Endothelial cell of umbilical vein (primary cell): ENCODE data around the gene GBP4. TPM values are rescaled to one million over a fixed set of nuclear protein-coding genes. Genes with fewer than 3 reads are reported as not detected.
"Not testable (repeated sequence)": the region's sequence is repeated elsewhere in the genome, so short reads cannot be mapped to it uniquely, and the experiment has no call there.

Experiments used
- BruUV-seq: library from RNA; stranded (reverse); fragments of 400-500 nt; replicated peaks from 2 replicates; lab custom pipeline; 2021; lab: Mats Ljungman, UMichigan
- CTCF ChIA-PET: fragments of 300-600, 350-600 bp; sonication (Branson Sonifier 250); formaldehyde crosslinking; loops from one replicate; lab custom pipeline; 2021; ENCODE audit warnings: antibody characterized with exemption, inconsistent platforms; lab: Charles Lee
- POLR2A ChIA-PET: fragments of 300-600, 350-600 bp; sonication (Branson Sonifier 250); formaldehyde crosslinking; loops from one replicate; lab custom pipeline; 2021; ENCODE audit warnings: antibody characterized with exemption, inconsistent platforms; lab: Charles Lee
- DNase-seq: peaks from one replicate; pipeline ENCODE4 v3.0.0-alpha.2; 2011; ENCODE audit warnings: low read depth, low spot score
- FAIRE-seq: peaks from 2 replicates; lab custom pipeline; 2011; peaks lifted over from hg19 to GRCh38; lab: Jason Lieb, UNC
- H2AFZ ChIP-seq: 2 replicates; pipeline ENCODE4 v1.6.0; 2012; ENCODE audit warnings: low read depth, low read length, control low read depth, inconsistent platforms
- H3K27ac ChIP-seq: 2 replicates; pipeline ENCODE4 v1.5.1; 2011; ENCODE audit warnings: low read depth, mild to moderate bottlenecking, control low read depth, low read length, moderate library complexity; ENCODE audit not compliant: insufficient read depth
- H3K27me3 ChIP-seq, 2 experiments: 2 replicates each; pipeline versions ENCODE4 v1.6.0 to v1.6.1; 2011; ENCODE audit warnings: low read length in 2 of 2, mixed read lengths in 1 of 2; ENCODE audit not compliant: control insufficient read depth in 2 of 2, insufficient read depth in 2 of 2
- H3K36me3 ChIP-seq, 2 experiments: 2 replicates in 1 of 2; 3 replicates in 1 of 2; pipeline ENCODE4 v1.5.1; 2011; ENCODE audit warnings: low read length in 2 of 2, mild to moderate bottlenecking in 1 of 2, moderate library complexity in 1 of 2; ENCODE audit not compliant: control insufficient read depth in 2 of 2, insufficient read depth in 2 of 2; ENCODE audit errors: extremely low read depth in 1 of 2
- H3K4me1 ChIP-seq: 3 replicates; pipeline ENCODE4 v1.5.1; 2011; ENCODE audit warnings: mild to moderate bottlenecking, low read length; ENCODE audit not compliant: control insufficient read depth, insufficient read depth; ENCODE audit errors: extremely low read depth
- H3K4me2 ChIP-seq: 2 replicates; pipeline ENCODE4 v1.6.1; 2011; ENCODE audit warnings: low read length, control low read depth, mixed read lengths; ENCODE audit not compliant: insufficient read depth
- H3K4me3 ChIP-seq, 3 experiments: fragments of 200-600 bp in 1 of 3; sonication (generic), shearing (Covaris generic) in 1 of 3; replicated peaks in 1 of 3; 2 replicates each; pipeline ENCODE4 v1.5.1; 2011 to 2016; ENCODE audit warnings: control low read depth in 3 of 3, low read length in 3 of 3, mild to moderate bottlenecking in 2 of 3, inconsistent platforms in 1 of 3, low read depth in 1 of 3, moderate library complexity in 1 of 3; ENCODE audit not compliant: insufficient read depth in 1 of 3
- H3K79me2 ChIP-seq: 2 replicates; pipeline ENCODE4 v1.6.0; 2012; ENCODE audit warnings: low read length, inconsistent platforms; ENCODE audit not compliant: control insufficient read depth, insufficient read depth
- H3K9ac ChIP-seq: replicated peaks from 2 replicates; pipeline ENCODE3; 2011; ENCODE audit warnings: low read length, control low read depth; ENCODE audit not compliant: insufficient read depth; ENCODE audit errors: extremely low read depth
- H3K9me1 ChIP-seq: replicated peaks from 3 replicates; pipeline ENCODE4 v1.6.0; 2011; ENCODE audit warnings: mild to moderate bottlenecking, low read length; ENCODE audit not compliant: control insufficient read depth, insufficient read depth; ENCODE audit errors: extremely low read depth
- H3K9me3 ChIP-seq: replicated peaks from 2 replicates; pipeline ENCODE4 v1.5.1; 2012; ENCODE audit warnings: low read length, inconsistent platforms; ENCODE audit not compliant: control insufficient read depth, insufficient read depth
- H4K20me1 ChIP-seq: replicated peaks from 2 replicates; pipeline ENCODE3; 2011; ENCODE audit warnings: mild to moderate bottlenecking, low read length; ENCODE audit not compliant: control insufficient read depth, insufficient read depth; ENCODE audit errors: extremely low read depth
- dilution Hi-C: fragments of 300-500 bp; cut with MboI; formaldehyde crosslinking; loops from one replicate; pipeline ENCODE4 v1.15.0; 2019; ENCODE audit warnings: low sequenced_read_pairs; ENCODE audit not compliant: extremely low pct_ligation_motif_present
- intact Hi-C: fragments of 100-400 bp; cut with micrococcal nuclease; formaldehyde crosslinking; loops from one replicate; pipeline ENCODE4 v1.10.0; 2022
- polyA plus RNA-seq, 4 experiments: library from polyadenylated mRNA; depleted of rRNA in 3 of 4; stranded (reverse) in 3 of 4; unstranded in 1 of 4; fragments of >200 nt; gene quantifications; 2 replicates each; pipeline versions ENCODE4 v1.2.1 to v1.2.3, GENCODE V29; 2011 to 2012; ENCODE audit warnings: missing spikeins in 1 of 4
- total RNA-seq: library from RNA; stranded (reverse); gene quantifications from 2 replicates; pipeline ENCODE4 v1.2.3, GENCODE V29; 2021

The GBP4 gene
- total and polyA plus RNA-seq, 2 donors (not counting 3 experiments of a cell fraction or from before 2014, with no cell fraction given) = 1.7 to 7.6 TPM

- H3K4me2 ChIP-seq, H3K27me3 ChIP-seq, H3K9me3 ChIP-seq, FAIRE-seq, H2AFZ ChIP-seq, dilution Hi-C loops, intact Hi-C loops, H3K27ac ChIP-seq, H4K20me1 ChIP-seq, BruUV-seq, DNase-seq, H3K4me1 ChIP-seq, H3K36me3 ChIP-seq, H3K4me3 ChIP-seq, POLR2A ChIA-PET, H3K79me2 ChIP-seq, H3K9me1 ChIP-seq, H3K9ac ChIP-seq: not testable (repeated sequence)
- CTCF ChIA-PET = interaction anchor here (1.2 kb wide), 1 partner anchor 74 kb away, joined by 3 read pairs; no protein-coding TSS in a partner anchor
These were observed 21.1 kb upstream of the GBP4 start for GRCh38 chr1:89219851-89220250.

GRCh38 chr1:89218941-89219340, 20.2 kb upstream of the GBP4 start:
- intact Hi-C loops, BruUV-seq, H3K9ac ChIP-seq, H3K4me2 ChIP-seq, H3K27me3 ChIP-seq, H3K36me3 ChIP-seq, H3K9me3 ChIP-seq, H3K4me3 ChIP-seq, dilution Hi-C loops, FAIRE-seq, H3K9me1 ChIP-seq, H2AFZ ChIP-seq, POLR2A ChIA-PET, DNase-seq, H4K20me1 ChIP-seq, H3K79me2 ChIP-seq, H3K27ac ChIP-seq, H3K4me1 ChIP-seq: not testable (repeated sequence)
- CTCF ChIA-PET = interaction anchor here (1.2 kb wide), 1 partner anchor 75 kb away, joined by 3 read pairs; no protein-coding TSS in a partner anchor
